Activated naive CD4-positive, alpha-beta T cell treated with anti-CD3 and anti-CD28 coated beads for 36 hours (primary cell): ENCODE measurements around the gene C1QTNF8. TPM values are rescaled to one million over a fixed set of nuclear protein-coding genes. Genes with fewer than 3 reads are reported as not detected.

Experiments
- CTCF ChIA-PET: fragments of 350-600 bp; sonication (Branson Sonifier 250); formaldehyde crosslinking; loops from one replicate; lab custom pipeline; 2021; ENCODE audit warnings: antibody characterized with exemption; lab: Charles Lee
- DNase-seq: peaks from one replicate; pipeline ENCODE4 v3.0.0-alpha.2; 2020
- H3K27ac Mint-ChIP-seq: one replicate; pipeline ENCODE4 v1.8.0; 2021; ENCODE audit warnings: mild to moderate bottlenecking, mixed read lengths
- H3K27me3 Mint-ChIP-seq: one replicate; pipeline ENCODE4 v1.8.0; 2021; ENCODE audit warnings: low read depth, mixed read lengths
- H3K36me3 Mint-ChIP-seq: one replicate; pipeline ENCODE4 v1.8.0; 2021; ENCODE audit warnings: low read depth, mixed read lengths
- H3K4me1 Mint-ChIP-seq: one replicate; pipeline ENCODE4 v1.8.0; 2021; ENCODE audit warnings: low read depth, mixed read lengths
- H3K4me3 Mint-ChIP-seq: one replicate; pipeline ENCODE4 v1.8.0; 2021; ENCODE audit warnings: mild to moderate bottlenecking, moderate library complexity, mixed read lengths
- H3K9me3 Mint-ChIP-seq: one replicate; pipeline ENCODE4 v1.8.0; 2021; ENCODE audit warnings: mixed read lengths
- intact Hi-C: fragments of 100-400 bp; cut with micrococcal nuclease; formaldehyde crosslinking; loops from one replicate; pipeline ENCODE4 v1.15.1; 2023
- total RNA-seq, 2 experiments: library from RNA; stranded (reverse); gene quantifications; one replicate each; pipeline ENCODE4 v1.2.3, GENCODE V29; 2021

The C1QTNF8 gene
- total RNA-seq, 2 experiments from 2014 or later: not detected

DNA sequence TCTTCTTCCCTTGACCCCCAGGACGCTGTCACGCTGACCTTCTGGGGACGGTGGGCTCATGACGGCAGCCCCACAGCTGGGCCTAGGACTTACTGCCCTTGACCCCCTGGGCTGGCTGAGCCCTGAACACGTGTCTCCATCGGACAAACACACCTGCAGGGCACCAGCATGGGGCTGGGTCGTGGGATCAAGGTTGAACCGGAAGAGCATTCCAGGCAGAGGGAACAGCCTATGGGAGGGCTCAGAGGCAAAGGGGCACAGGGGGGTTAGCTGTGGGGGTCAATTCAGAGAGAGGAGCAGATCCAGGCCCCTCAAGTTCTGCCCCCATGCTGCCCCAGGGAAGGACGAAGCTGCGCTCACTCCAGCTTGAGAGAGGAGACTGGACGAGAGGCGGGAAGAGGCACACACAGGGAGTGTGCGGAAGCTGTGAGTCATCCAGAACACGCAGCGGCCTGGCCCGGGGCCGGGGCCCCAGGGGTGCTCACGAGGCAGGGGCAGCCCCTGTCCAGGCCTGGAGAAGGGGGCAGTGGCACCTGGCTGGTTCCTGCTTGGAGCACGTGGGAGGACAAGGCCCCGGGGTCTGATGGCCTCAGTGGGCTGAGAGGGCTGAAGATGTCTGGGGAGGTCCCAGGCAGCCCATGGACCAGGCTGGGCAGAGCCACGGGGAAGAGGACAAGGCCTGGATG is 13.6 kb downstream of the C1QTNF8 start:
- DNase-seq: no peak
- Mint-ChIP-seq H3K27ac (no peak overlapping the region), H3K27me3 (peaks cover 21% of the 10 kb centered on the region), H3K4me3 (no peak overlapping the region), H3K4me1 (no peaks in the 10 kb centered on the region), H3K36me3 (peaks cover 4% of the 10 kb centered on the region), H3K9me3 (peaks cover 15% of the 10 kb centered on the region)
- intact Hi-C loops: no loop called here
- CTCF ChIA-PET: no interaction called here

DNA sequence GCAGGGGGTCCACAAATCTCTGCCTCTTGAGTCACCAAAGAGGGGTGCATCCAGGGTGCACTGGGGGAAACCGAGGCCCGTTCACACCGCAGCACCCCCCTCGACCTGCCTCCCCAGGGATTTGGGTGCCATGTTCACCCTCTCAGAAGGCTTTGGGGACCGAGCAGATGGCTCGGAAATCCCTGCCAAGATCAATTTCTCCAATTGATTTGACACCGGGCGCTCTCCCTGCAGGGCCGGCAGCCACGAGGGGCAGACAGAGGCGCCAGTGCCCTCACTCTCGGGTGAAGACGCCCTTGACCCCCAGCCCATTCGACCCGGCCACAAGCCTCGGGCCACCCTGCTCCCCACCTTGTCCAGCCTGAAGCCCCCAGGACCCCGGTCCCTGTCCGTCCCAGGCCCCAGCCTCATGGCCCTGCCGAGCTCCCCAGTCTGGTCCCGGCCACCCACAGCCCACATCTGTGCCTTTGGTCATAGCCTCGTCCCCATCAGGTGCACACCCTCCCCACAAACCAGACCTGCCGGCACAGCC is 14.2 kb downstream of the C1QTNF8 start:
- Mint-ChIP-seq H3K36me3 (peaks cover 4% of the 10 kb centered on the region), H3K27ac (no peak overlapping the region), H3K4me3 (no peak overlapping the region), H3K27me3 (peaks cover 21% of the 10 kb centered on the region), H3K4me1 (no peaks in the 10 kb centered on the region), H3K9me3 (peaks cover 15% of the 10 kb centered on the region)
- CTCF ChIA-PET: no interaction called here
- intact Hi-C loops: no loop called here
- no peak for DNase-seq

DNA sequence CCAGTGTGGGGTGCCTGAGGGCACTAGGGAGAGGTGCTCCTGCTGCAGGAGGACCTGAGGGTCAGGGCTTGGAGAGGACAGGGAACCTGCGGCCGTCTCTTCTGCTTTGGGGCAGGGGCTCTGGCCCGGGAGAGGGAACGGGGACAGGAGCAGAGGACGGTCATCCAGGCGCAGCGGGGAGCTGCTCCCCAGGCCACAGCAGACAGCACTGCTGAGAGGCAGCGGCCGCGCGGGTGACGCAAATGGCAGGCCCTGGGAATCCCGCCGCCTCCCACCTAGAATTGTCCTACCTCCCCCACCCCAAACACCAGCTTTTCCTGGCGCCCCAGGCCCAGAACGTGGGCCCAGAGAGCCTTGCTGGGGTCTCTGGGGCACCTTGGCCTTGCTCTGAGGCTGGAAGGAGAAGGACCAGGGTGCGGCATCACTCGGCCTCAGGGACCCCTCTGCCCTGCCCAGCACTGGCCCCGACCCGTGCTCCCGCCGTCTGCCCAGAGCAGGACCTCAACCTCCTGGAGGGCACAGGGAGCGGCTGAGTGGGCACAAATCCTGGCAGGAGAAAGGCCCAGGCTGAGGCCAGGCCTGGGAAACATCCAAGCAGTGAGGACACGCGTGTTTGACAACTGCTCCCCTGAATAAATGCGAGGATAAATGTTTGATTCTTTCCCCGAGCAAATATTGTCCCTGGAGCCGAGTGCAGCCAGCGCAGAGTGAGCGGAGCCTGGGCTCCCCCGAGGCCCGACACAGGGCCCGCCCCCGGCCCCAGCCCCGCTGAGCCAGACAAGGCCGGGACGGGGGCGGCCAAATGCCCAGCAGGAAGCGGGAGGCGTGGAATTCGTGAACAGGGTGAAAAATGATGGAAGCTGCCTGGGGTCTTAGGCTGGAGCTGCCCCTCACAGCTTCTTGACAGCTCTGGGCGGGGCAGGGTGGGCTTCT is 15.0 kb downstream of the C1QTNF8 start:
- no peak overlapping the region for H3K4me3 Mint-ChIP-seq
- intact Hi-C loops: no loop called here
- H3K4me1 Mint-ChIP-seq: no peaks in the 10 kb centered on the region
- no peak for DNase-seq
- H3K9me3 Mint-ChIP-seq: peaks cover 15% of the 10 kb centered on the region
- H3K27ac Mint-ChIP-seq: no peak overlapping the region
- peaks cover 4% of the 10 kb centered on the region for H3K36me3 Mint-ChIP-seq
- CTCF ChIA-PET: no interaction called here
- H3K27me3 Mint-ChIP-seq: peaks cover 27% of the 10 kb centered on the region

DNA sequence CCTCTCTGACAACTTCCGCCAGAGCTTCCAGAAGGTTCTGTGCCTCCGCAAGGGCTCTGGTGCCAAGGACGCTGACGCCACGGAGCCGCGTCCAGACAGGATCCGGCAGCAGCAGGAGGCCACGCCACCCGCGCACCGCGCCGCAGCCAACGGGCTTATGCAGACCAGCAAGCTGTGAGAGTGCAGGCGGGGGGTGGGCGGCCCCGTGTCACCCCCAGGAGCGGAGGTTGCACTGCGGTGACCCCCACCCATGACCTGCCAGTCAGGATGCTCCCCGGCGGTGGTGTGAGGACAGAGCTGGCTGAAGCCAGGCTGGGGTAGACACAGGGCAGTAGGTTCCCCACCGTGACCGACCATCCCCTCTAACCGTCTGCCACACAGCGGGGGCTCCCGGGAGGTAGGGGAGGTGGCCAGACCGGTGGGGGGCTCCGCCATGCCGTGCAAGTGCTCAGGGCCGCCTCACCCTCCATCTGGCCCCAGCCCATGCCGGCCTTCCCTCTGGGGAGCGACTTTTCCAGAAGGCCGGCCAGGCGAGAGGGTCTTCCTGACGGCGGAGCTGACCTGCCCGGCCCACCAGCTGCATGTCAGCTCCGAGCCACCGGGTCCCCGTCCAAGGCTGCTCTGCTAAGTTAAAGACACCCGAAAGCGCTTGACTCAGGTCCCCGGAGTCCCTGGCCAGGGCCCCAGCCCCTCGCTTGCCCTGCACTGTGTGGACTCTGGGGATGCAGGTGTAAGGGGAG is 16.1 kb downstream of the C1QTNF8 start:
- Mint-ChIP-seq H3K36me3 (peaks cover 1% of the 10 kb centered on the region), H3K4me3 (no peak overlapping the region), H3K4me1 (no peaks in the 10 kb centered on the region), H3K27me3 (peaks cover 21% of the 10 kb centered on the region), H3K27ac (no peak overlapping the region), H3K9me3 (peaks cover 5% of the 10 kb centered on the region)
- no peak for DNase-seq
- CTCF ChIA-PET: no interaction called here
- intact Hi-C loops: no loop called here

DNA sequence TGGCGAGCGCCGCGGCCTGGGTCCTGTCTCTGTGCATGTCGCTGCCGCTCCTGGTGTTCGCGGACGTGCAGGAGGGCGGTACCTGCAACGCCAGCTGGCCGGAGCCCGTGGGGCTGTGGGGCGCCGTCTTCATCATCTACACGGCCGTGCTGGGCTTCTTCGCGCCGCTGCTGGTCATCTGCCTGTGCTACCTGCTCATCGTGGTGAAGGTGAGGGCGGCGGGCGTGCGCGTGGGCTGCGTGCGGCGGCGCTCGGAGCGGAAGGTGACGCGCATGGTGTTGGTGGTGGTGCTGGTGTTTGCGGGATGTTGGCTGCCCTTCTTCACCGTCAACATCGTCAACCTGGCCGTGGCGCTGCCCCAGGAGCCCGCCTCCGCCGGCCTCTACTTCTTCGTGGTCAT is 16.7 kb downstream of the C1QTNF8 start:
- no peak for DNase-seq
- H3K27ac Mint-ChIP-seq: no peak overlapping the region
- CTCF ChIA-PET: no interaction called here
- H3K36me3 Mint-ChIP-seq: peaks cover 1% of the 10 kb centered on the region
- peaks cover 3% of the 10 kb centered on the region for H3K9me3 Mint-ChIP-seq
- intact Hi-C loops: no loop called here
- H3K4me1 Mint-ChIP-seq: no peaks in the 10 kb centered on the region
- no peak overlapping the region for H3K4me3 Mint-ChIP-seq
- peaks cover 21% of the 10 kb centered on the region for H3K27me3 Mint-ChIP-seq

DNA sequence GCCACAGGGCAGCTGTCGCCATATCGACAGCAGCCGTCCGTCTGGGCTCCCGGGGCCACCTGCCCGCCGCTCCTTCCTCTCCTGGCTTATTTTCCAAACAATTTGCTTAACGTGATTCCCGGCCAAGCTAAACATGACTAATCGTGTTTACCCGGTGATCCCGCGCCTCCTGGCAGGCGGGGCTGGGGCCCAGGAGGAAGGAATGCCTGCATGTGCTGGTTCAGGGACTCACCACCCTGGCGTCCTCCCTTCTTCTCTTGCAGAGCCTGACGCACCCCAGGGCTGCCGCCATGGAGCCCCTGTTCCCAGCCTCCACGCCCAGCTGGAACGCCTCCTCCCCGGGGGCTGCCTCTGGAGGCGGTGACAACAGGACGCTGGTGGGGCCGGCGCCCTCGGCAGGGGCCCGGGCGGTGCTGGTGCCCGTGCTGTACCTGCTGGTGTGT is 17.4 kb downstream of the C1QTNF8 start:
- no peak overlapping the region for H3K27ac Mint-ChIP-seq
- CTCF ChIA-PET: no interaction called here
- no peak overlapping the region for H3K4me3 Mint-ChIP-seq
- H3K4me1 Mint-ChIP-seq: no peaks in the 10 kb centered on the region
- intact Hi-C loops: no loop called here
- H3K36me3 Mint-ChIP-seq: no peaks in the 10 kb centered on the region
- no peaks in the 10 kb centered on the region for H3K9me3 Mint-ChIP-seq
- DNase-seq: no peak
- H3K27me3 Mint-ChIP-seq: peaks cover 21% of the 10 kb centered on the region

DNA sequence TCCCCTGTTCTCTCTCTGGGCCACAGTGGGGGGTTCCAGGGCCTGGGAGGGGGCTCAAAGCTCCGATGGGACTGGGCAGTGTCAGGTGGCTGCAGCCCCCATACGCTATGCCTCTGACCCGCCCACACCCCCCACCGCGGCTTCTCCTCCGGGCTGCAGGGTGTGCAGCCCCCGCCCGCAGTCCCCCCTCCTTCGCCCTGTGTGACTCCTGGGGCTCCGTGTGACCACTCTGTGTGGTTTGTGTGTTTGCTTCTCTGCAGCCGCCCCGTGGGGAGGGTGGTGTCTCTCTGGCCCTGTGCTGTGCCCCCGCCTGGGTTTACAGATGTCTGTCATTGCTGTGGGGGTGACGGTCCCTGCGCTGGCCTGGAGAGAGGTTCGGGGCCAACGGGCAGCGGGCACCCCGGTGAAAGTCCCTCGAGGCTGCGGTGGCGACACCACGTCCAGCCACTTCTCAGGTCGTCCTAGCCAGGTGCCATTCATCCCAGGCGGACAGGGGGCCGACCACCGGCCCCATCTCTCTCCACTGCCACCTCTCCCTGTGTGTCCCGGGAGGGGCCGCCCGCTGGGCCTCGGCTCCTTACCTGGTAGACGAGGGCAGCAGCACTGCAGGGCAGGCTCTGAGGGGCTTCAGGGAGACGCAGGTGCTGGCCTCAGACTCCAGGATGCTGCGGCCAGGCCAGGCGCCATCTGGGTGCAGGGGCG is 18.0 kb downstream of the C1QTNF8 start:
- no peak overlapping the region for H3K27ac Mint-ChIP-seq
- H3K27me3 Mint-ChIP-seq: peaks cover 21% of the 10 kb centered on the region
- CTCF ChIA-PET: interaction anchor here (0.6 kb wide), 1 partner anchor 20 kb away, joined by 3 read pairs; no protein-coding TSS in a partner anchor
- DNase-seq: no peak
- intact Hi-C loops: no loop called here
- no peaks in the 10 kb centered on the region for H3K4me1 Mint-ChIP-seq
- no peaks in the 10 kb centered on the region for H3K36me3 Mint-ChIP-seq
- H3K9me3 Mint-ChIP-seq: no peaks in the 10 kb centered on the region
- H3K4me3 Mint-ChIP-seq: no peak overlapping the region

DNA sequence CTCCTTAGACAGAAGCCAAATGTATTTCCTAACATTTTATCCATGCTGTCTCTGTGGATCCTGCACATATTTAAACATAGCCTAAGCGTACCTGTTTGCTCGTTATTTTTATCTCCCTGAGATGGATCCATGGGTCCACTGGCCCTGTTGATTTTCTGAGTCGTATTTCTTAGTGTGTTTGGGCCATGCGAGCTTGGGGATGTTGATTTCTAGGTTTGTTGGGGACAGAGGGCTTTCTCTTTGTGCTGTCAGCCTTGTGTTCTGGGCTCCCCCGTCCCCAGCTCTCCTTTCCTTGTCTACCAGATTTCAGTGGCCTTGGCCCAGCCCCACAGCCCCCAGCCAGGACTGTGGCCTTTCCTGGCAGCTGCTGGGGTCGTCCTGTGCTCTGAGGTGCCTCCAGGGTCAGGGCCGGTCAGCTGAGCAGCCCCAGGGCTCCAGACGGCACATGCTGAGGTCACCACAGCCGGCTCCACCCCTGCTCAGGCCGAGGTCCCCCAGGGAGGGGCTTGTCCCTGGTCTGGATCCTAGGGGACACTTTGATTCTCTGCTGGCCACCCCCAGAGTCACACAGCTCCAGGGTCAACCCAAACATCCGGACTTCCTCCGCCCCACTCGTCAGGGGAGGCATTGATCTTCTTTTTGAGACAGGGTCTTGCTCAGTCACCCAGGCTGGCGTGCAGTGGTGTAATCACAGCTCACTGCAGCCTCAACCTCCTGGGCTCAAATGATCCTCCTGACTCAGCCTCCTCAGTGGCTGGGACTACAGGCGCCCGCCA is 19.1 kb downstream of the C1QTNF8 start:
- CTCF ChIA-PET: interaction anchor here (0.6 kb wide), 1 partner anchor 19 kb away, joined by 3 read pairs; no protein-coding TSS in a partner anchor
- H3K27ac Mint-ChIP-seq: no peak overlapping the region
- peaks cover 19% of the 10 kb centered on the region for H3K27me3 Mint-ChIP-seq
- H3K4me3 Mint-ChIP-seq: no peak overlapping the region
- no peaks in the 10 kb centered on the region for H3K4me1 Mint-ChIP-seq
- DNase-seq: no peak
- H3K36me3 Mint-ChIP-seq: no peaks in the 10 kb centered on the region
- no peaks in the 10 kb centered on the region for H3K9me3 Mint-ChIP-seq
- intact Hi-C loops: no loop called here

DNA sequence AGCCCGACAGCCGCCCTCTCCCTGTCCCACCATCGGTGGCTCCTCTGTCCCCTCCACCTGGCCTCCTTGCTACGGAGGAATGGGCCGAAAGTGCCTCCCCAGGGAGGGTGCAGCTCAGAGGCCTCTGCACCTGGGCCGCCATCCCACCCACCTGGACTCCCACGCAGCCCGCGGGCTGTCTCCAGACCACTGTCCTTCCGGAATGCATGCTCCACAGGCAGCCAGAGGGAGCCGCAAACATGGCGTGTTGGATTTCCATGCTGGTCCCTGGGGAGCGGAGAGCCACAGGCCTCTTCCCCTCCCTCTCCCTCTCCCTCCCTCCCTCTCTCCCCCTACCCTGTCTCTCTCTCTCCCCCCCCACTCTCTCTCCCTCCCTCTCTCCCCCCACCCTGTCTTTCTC is 20.5 kb downstream of the C1QTNF8 start:
- H3K4me1 Mint-ChIP-seq: no peaks in the 10 kb centered on the region
- H3K27me3 Mint-ChIP-seq: peaks cover 17% of the 10 kb centered on the region
- CTCF ChIA-PET: no interaction called here
- H3K9me3 Mint-ChIP-seq: no peaks in the 10 kb centered on the region
- no peaks in the 10 kb centered on the region for H3K36me3 Mint-ChIP-seq
- H3K27ac Mint-ChIP-seq: no peak overlapping the region
- H3K4me3 Mint-ChIP-seq: no peak overlapping the region
- intact Hi-C loops: no loop called here
- no peak for DNase-seq

DNA sequence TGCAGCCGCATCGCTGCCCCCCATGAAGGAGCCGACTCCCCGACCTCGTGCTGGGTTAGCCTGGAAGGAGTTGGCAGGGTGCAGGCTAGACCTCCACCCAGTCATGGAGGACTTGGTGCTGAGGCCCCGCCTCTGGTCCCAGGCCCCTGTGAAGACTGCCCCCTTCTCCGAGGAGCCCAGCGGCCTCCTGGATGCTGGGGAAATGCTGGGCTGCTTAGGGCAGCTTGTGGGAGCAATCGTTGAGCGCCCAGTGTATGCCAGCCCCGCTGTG is 21.7 kb downstream of the C1QTNF8 start:
- intact Hi-C loops: no loop called here
- CTCF ChIA-PET: no interaction called here
- Mint-ChIP-seq H3K27me3 (peaks cover 19% of the 10 kb centered on the region), H3K9me3 (no peaks in the 10 kb centered on the region), H3K27ac (no peak overlapping the region), H3K36me3 (no peaks in the 10 kb centered on the region), H3K4me1 (no peaks in the 10 kb centered on the region), H3K4me3 (no peak overlapping the region)
- DNase-seq: no peak

DNA sequence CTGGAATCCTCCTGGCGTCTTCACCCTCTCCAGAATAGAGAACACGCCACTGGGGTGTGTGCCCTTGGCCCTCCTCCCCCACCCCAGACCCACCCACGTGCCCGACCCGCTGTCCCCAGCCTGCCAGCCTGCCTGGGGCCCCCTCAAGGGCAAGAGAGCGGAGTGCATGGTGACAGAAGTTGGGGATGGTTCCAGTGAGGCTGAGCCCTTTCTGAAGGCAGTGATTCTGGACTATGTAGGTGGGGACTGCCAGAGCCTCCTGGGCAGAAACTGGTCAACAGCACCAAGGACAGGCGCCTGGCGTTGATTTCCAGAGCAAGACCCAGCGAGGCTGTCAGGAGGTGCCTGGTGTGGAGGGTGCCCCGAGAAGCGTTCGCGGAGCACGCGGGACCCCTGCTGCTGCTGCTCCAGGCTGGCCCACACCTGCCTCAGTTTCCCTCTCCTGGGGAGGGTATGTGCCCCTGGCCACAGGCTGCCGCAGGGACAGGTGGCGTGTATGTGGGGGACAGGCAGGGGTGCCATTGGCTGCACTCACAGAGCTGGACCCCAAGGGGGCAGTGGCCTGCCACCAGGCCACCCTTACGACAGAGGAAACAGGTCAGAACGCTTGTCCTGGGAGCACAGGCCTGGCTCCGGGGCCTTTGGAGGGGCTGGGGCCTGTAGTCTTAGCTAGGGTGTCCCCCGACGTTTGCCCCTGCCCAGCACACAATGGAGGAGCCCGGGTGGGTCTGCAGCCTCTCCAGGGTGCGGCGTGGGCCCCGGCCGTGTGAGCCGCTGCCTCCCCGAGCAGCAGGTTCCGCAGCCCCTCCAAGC is 22.3 kb downstream of the C1QTNF8 start:
- intact Hi-C loops: no loop called here
- Mint-ChIP-seq H3K9me3 (no peaks in the 10 kb centered on the region), H3K27ac (no peak overlapping the region), H3K36me3 (no peaks in the 10 kb centered on the region), H3K4me3 (no peak overlapping the region), H3K4me1 (no peaks in the 10 kb centered on the region), H3K27me3 (peaks cover 20% of the 10 kb centered on the region)
- no peak for DNase-seq
- CTCF ChIA-PET: no interaction called here
